Measurements from ENCODE around the gene FERMT1. TPM values are rescaled to one million over a fixed set of nuclear protein-coding genes. Genes with fewer than 3 reads are reported as not detected.
A peak's percentile ranks its signal among the peaks of the same experiment; 100 is the strongest.

Gene FERMT1
- total RNA-seq, 1 donor from 2014 or later: 0.23 TPM

- no peak for TF ChIP-seq CTCF (conservative IDR thresholded peaks at IDR 0.05)
- no peak for DNase-seq (ENCODE audit: low read depth, low spot score)
- H3K4me3 Mint-ChIP-seq: no peak overlapping the region
- no peaks in the 10 kb centered on the region for H3K4me1 Mint-ChIP-seq
- peaks cover 2% of the 10 kb centered on the region for H3K27me3 Mint-ChIP-seq (ENCODE audit: low read depth)
- no peak overlapping the region for H3K27ac Mint-ChIP-seq (ENCODE audit: unreplicated experiment)
- no peaks in the 10 kb centered on the region for H3K9me3 Mint-ChIP-seq
- H3K36me3 Mint-ChIP-seq (ENCODE audit: low read depth): no peaks in the 10 kb centered on the region
Measured at GRCh38 chr20:6099819-6100218, 23.0 kb downstream of the FERMT1 start.

GRCh38 chr20:6095409-6095808 is 27.4 kb downstream of the FERMT1 start:
- Mint-ChIP-seq H3K9me3 (no peaks in the 10 kb centered on the region), H3K4me1 (no peaks in the 10 kb centered on the region), H3K27ac (ENCODE audit: unreplicated experiment) (no peak overlapping the region), H3K27me3 (ENCODE audit: low read depth) (peaks cover 2% of the 10 kb centered on the region), H3K36me3 (ENCODE audit: low read depth) (no peaks in the 10 kb centered on the region), H3K4me3 (no peak overlapping the region)
- no peak for DNase-seq (ENCODE audit: low read depth, low spot score)
- TF ChIP-seq CTCF (conservative IDR thresholded peaks at IDR 0.05): no peak

- no peak for DNase-seq (ENCODE audit: low read depth, low spot score)
- no peak for TF ChIP-seq CTCF (conservative IDR thresholded peaks at IDR 0.05)
- H3K36me3 Mint-ChIP-seq (ENCODE audit: low read depth): no peaks in the 10 kb centered on the region
- no peaks in the 10 kb centered on the region for H3K4me1 Mint-ChIP-seq
- H3K27ac Mint-ChIP-seq (ENCODE audit: unreplicated experiment): no peak overlapping the region
- H3K9me3 Mint-ChIP-seq: no peaks in the 10 kb centered on the region
- H3K4me3 Mint-ChIP-seq: no peak overlapping the region
- peaks cover 2% of the 10 kb centered on the region for H3K27me3 Mint-ChIP-seq (ENCODE audit: low read depth)
Measured at GRCh38 chr20:6094565-6094964, 28.3 kb downstream of the FERMT1 start.

GRCh38 chr20:6094063-6094462 is 28.8 kb downstream of the FERMT1 start:
- peaks cover 2% of the 10 kb centered on the region for H3K27me3 Mint-ChIP-seq (ENCODE audit: low read depth)

GRCh38 chr20:6091661-6092060 is 31.2 kb downstream of the FERMT1 start:
- Mint-ChIP-seq H3K4me3 (no peak overlapping the region), H3K27ac (ENCODE audit: unreplicated experiment) (no peak overlapping the region), H3K4me1 (no peaks in the 10 kb centered on the region), H3K36me3 (ENCODE audit: low read depth) (no peaks in the 10 kb centered on the region), H3K9me3 (no peaks in the 10 kb centered on the region), H3K27me3 (ENCODE audit: low read depth) (peaks cover 3% of the 10 kb centered on the region)
- no peak for DNase-seq (ENCODE audit: low read depth, low spot score)
- TF ChIP-seq CTCF (conservative IDR thresholded peaks at IDR 0.05): no peak

More at GRCh38 chr20:6094063-6094462, 28.8 kb downstream of the FERMT1 start:
- H3K4me1 Mint-ChIP-seq: no peaks in the 10 kb centered on the region
- no peak overlapping the region for H3K4me3 Mint-ChIP-seq
- H3K9me3 Mint-ChIP-seq: no peaks in the 10 kb centered on the region
- no peak overlapping the region for H3K27ac Mint-ChIP-seq (ENCODE audit: unreplicated experiment)
- TF ChIP-seq CTCF (conservative IDR thresholded peaks at IDR 0.05): no peak
- no peak for DNase-seq (ENCODE audit: low read depth, low spot score)
- H3K36me3 Mint-ChIP-seq (ENCODE audit: low read depth): no peaks in the 10 kb centered on the region

- Mint-ChIP-seq H3K4me3 (no peak overlapping the region), H3K4me1 (no peaks in the 10 kb centered on the region), H3K9me3 (no peaks in the 10 kb centered on the region), H3K27ac (ENCODE audit: unreplicated experiment) (peak overlapping the region; percentile 19), H3K36me3 (ENCODE audit: low read depth) (no peaks in the 10 kb centered on the region), H3K27me3 (ENCODE audit: low read depth) (peaks cover 2% of the 10 kb centered on the region)
- no peak for DNase-seq (ENCODE audit: low read depth, low spot score)
- no peak for TF ChIP-seq CTCF (conservative IDR thresholded peaks at IDR 0.05)
Measured at GRCh38 chr20:6086868-6087267, 36.0 kb downstream of the FERMT1 start.
